ENCODE measurements around the gene BRIP1.
"Not testable (repeated sequence)": the region's sequence is repeated elsewhere in the genome, so short reads cannot be mapped to it uniquely, and the experiment has no call there.

The BRIP1 gene

GRCh38 chr17:61826866-61827265, 36.5 kb downstream of the BRIP1 start:
- not testable (repeated sequence) for DNase-seq

DNA sequence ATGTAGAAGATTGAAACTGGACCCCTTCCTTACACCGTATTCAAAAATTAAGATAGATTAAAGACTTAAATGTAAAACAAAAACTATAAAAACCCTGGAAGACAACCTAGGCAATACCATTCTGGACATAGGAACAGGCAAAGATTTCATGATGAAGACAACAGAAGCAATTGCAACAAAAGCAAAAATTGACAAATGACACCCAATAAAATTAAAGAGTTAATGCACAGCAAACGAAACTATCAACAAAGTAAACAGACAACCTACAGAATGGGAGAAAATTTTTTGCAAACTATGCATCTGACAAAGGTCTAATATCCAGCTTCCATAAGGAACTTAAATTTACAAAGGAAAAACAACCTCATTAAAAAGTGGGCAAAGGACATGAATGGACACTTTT, 37.1 kb downstream of the BRIP1 start:
- not testable (repeated sequence) for DNase-seq

GRCh38 chr17:61825448-61826137, 37.7 kb downstream of the BRIP1 start:
- DNase-seq, result no peak

DNA sequence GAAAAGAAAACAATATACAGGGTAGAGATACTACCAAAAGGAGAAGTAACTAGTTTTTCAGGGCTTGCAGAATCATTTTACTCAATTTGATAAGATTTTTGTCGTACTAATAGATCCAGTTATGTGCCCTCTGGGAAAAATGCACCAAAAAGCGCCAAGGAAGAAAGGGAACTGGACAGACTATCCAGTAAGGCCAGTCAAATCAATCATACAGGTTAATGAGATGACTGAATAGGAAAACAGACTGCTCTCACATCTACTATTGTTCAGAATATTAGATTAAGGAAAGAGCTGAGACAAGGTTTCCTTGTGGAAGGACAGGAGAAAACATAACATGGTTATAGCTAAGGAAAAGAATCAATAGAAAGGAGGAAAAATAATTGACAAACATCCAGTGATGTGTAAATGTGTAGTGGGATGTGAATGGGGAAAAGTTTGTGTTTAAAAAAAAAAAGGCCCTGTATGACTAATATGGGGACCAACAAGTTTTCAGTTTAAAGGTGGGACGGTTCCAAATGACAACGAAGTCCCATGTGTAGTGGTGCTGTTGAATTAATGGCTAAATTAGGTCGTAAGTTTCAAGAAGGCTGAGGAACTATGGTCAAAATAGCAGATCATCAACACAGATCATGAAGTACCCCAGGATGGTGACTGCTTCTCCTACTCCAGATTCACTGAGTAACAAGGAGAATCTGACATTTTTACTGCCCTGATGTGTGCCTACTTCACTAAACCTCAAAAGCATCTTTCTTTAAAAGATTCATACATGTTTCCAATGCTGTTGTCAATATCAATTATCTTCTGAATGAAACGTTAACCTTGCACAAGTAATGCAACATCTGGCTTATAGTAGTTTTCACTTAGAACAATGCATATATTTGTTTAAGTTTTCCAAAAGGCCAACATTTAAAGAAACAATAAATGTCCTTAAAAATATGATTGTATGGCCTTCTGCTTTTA, 40.7 kb downstream of the BRIP1 start:
- DNase-seq, result no peak

DNA sequence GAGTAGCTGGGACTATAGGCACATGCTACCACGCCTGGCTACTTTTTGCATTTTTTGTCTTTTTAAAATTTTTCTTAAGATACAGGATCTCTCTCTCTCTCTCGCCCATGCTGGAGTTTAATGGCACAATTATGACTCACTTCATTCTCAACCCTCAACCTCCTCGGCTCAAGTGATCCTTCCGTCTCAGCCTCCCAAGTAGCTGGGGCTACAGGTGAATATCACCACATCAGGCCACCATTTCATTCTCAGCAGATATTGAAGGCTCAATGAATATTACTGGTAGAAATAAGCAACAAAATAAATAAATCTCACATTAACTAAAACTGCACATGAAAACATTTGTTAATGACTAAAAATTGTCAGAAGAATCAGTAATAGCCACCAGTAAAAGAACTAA, 41.7 kb downstream of the BRIP1 start:
- DNase-seq, result no peak

DNA sequence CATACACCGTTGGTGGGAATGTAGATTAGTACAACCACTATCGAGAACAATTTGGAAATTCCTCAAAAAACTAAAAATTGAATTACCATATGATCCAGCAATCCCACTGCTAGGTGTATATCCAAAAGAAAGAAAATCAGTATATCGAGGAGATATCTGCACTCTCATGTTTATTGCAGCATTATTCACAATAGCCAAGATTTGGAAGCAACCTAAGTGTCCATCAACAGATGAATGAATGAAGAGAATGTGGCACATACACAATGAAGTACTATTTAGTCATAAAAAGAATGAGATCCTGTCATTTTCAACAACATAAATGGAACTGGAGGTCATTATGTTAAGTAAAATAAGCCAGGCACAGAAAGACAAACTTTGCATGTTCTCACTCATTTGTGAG, 44.1 kb downstream of the BRIP1 start:
- not testable (repeated sequence) for DNase-seq

- DNase-seq, result no peak
Observed at GRCh38 chr17:61818225-61818624, 45.1 kb downstream of the BRIP1 start.

- DNase-seq, result no peak
Observed at GRCh38 chr17:61817452-61817851, 45.9 kb downstream of the BRIP1 start.

DNA sequence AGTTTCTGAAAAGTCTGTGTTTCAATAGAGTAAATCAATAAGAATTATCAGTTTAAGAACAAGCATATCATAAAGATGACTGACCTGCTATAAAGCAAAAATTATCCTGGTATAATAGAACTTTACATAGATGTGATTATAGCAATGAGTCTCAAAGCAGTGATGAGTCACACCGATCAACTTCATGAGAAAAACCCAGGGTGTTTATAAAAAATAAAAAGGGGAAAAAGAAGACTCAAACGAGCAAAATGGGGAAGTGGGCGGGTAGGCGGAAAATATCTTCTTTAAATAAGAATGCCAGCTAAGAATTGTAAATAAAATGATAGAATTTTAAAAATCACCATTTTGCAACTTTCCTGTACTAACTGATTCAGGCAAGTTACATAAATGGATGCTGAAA, 46.8 kb downstream of the BRIP1 start:
- DNase-seq, result no peak

GRCh38 chr17:61815863-61816503, 47.3 kb downstream of the BRIP1 start:
- no peak for DNase-seq

DNA sequence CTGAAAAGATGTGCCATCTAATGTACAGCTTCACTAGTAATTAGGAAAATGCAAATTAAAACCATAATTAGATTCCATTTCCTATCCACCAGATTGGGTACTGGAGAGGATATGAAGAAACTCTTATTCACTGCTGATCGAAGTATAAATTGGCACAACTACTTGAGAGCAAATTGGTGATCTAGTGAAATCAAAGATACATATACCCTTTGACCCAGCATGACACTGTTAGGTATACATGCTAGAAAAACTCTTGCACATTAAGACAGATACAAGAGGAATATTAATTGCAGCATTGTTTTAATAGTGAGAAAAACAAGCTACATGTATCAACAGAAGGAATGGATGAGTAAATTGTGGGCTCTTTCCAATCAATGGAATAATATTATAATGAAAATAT, 48.8 kb downstream of the BRIP1 start:
- no peak for DNase-seq

- no peak for DNase-seq
Observed at GRCh38 chr17:61813211-61813610, 50.1 kb downstream of the BRIP1 start.

- no peak for DNase-seq
Observed at GRCh38 chr17:61812747-61813146, 50.6 kb downstream of the BRIP1 start.

- peak in 1 of 2 experiments; percentile 13 for DNase-seq
Observed at GRCh38 chr17:61809816-61810392, 53.4 kb downstream of the BRIP1 start.

DNA sequence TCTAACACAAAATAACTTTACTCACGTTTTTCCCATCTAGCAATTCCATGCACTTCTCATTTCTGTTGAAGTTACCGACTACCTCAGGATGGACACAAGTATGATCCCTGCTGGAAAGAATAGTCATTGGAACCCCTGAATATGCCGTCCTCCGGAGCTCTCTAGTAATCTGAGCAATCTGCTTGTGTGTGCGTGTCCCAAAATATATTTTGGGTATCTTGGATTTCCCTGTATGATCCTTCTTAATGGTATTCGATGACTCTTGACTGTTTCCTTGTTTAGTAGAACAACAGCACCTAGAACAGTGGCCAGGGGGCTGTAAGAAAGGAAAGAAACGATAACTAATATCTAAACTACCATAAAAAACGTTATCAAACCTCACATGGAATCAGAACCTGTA, 54.9 kb downstream of the BRIP1 start:
- no peak for DNase-seq

DNA sequence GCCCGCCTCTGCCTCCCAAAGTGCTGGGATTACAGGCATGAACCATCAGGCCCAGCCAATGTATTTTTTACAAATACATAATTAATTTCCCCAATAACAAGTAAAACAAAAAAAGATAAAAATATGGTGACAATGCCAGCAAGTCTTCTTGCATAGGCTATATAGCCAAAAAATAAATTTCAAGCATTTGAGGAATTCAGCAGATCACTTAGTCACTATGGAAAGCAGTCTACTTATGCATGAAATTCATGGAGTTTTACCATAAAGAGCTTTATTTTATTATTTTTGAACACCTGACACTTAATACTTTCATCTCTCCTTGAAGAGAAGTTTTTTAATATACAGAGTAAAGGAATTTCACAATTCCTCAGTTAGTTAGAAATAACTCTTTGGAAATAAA, 56.4 kb downstream of the BRIP1 start:
- DNase-seq, result no peak

- no peak for DNase-seq
Observed at GRCh38 chr17:61806081-61806828, 57.1 kb downstream of the BRIP1 start.

GRCh38 chr17:61805399-61805798, 57.9 kb downstream of the BRIP1 start:
- no peak for DNase-seq

GRCh38 chr17:61803796-61804195, 59.5 kb downstream of the BRIP1 start:
- no peak for DNase-seq

DNA sequence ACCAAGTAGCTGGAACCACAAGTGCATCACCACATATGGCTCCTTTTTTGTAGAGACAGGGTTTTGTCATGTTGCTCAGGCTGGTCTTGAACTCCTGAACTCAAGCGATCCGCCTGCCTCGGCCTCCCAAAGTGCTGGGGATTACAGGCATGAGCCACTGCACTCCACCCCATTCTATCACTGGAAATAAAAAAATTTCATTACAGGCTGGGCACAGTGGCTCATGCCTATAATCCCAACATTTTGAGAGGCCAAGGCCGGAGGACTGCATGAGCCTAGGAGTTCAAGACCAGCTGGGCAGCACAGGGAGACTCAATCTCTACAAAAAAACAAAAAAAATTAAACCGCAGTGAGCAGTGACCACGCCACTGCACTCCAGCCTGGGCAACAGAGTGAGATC, 60.1 kb downstream of the BRIP1 start:
- DNase-seq, result no peak

DNA sequence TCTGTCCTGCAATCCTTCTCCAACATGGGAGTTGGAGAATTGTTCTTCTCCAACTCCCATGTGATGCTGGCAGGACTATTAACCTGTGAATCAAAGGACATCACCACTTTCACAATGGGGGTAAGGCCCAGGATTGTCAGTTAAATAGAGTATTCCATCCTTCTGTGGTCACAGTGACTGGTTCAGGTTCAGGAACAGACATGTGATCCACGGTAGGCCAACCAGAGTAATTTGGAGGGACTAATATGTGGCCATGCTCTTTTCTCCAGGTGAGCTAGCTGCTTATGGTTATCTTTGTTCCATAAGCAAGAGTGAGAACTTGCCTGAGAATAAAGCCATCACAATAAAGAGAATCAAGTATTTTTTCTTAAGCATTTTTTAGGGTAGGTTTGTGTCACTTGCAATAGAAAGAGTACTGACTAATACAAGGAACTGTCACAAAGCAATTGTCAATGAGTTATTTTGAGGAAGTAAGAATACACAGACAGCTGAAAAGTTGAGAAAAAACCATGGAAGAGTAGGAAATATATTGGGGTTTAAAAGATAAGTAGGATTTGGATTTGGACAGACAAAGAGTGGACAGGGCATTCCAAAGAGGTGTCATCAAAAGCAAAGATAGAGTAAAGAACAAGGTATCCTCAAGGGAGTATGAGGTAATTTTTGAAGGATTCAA, 63.4 kb downstream of the BRIP1 start:
- no peak for DNase-seq

- no peak for DNase-seq
Observed at GRCh38 chr17:61797283-61797682, 66.0 kb downstream of the BRIP1 start.

Measured in NCI-H187 (cell line).